ENCODE measurements around the gene ESF1. TPM values are rescaled to one million over a fixed set of nuclear protein-coding genes. Genes with fewer than 3 reads are reported as not detected.

ESF1 gene
- total and polyA plus RNA-seq, 2 of the 8 experiments (the other 6 are each of a cell fraction or from before 2014, with no cell fraction given) = 1.1 to 32.9 TPM

GRCh38 chr20:13814672-13815071 is 30.0 kb upstream of the ESF1 start:
- POLR2A ChIA-PET (ENCODE audit: partially characterized antibody) = no interaction called here
- Histone ChIP-seq H3K27me3 (replicated peaks in 1 of 4; ENCODE audit: control insufficient read depth in 3 of 4, extremely low read depth in 1 of 4, insufficient read depth in 3 of 4, low read length in 3 of 4) (no peaks in the 10 kb centered on the region), H3K27ac (ENCODE audit: low read depth, low read length) (no peak overlapping the region), H2AK5ac (ENCODE audit: low read depth, low read length) (no peak overlapping the region), H3K79me2 (ENCODE audit: control insufficient read depth in 1 of 2, insufficient read depth in 2 of 2, low read length in 2 of 2) (no peaks in the 10 kb centered on the region), H3K18ac (ENCODE audit: extremely low read depth, low read length) (no peak overlapping the region), H4K8ac (ENCODE audit: extremely low read depth, insufficient read depth, low read length) (no peak overlapping the region), H4K20me1 (replicated peaks in 1 of 2; ENCODE audit: control insufficient read depth in 1 of 2, insufficient read depth in 2 of 2, low read length in 2 of 2) (no peaks in the 10 kb centered on the region), H2BK5ac (ENCODE audit: low read depth, low read length) (no peak overlapping the region), H2BK20ac (ENCODE audit: low read length) (no peak overlapping the region), H3K23ac (ENCODE audit: insufficient read length) (no peak overlapping the region), H3K14ac (ENCODE audit: insufficient read length) (no peak overlapping the region), H3K4ac (replicated peaks; ENCODE audit: insufficient read length, low read depth, low read length) (no peak overlapping the region), H4K5ac (ENCODE audit: insufficient read length, low read depth, low read length) (no peak overlapping the region), H3K4me1 (replicated peaks in 1 of 4; ENCODE audit: control insufficient read depth in 3 of 4, insufficient read depth in 4 of 4, low read length in 3 of 4) (no peaks in the 10 kb centered on the region), H3K4me2 (ENCODE audit: insufficient read depth in 1 of 2, low read depth in 2 of 2, low read length in 2 of 2) (no peak overlapping the region), H2BK120ac (replicated peaks; ENCODE audit: low read depth, low read length) (no peak overlapping the region), H2AFZ (ENCODE audit: low read length) (no peak overlapping the region), H3K56ac (replicated peaks; ENCODE audit: insufficient read length, low read depth, low read length) (no peak overlapping the region), H3K79me1 (ENCODE audit: low read depth, low read length) (no peaks in the 10 kb centered on the region), H2BK15ac (ENCODE audit: low read length) (no peak overlapping the region), H4K91ac (replicated peaks; ENCODE audit: insufficient read length, low read length) (no peak overlapping the region), H2BK12ac (ENCODE audit: low read depth, low read length) (no peak overlapping the region), H3K9ac (replicated peaks in 1 of 4; ENCODE audit: extremely low read depth in 1 of 4, low read depth in 3 of 4, low read length in 3 of 4) (no peak overlapping the region), H3K36me3 (ENCODE audit: control insufficient read depth in 2 of 4, insufficient read depth in 4 of 4, low read length in 3 of 4) (peaks cover 15 to 67% (median 53%) of the 10 kb centered on the region in 4 experiments), H3K23me2 (ENCODE audit: low read depth, low read length) (0 out of 2 replicates have a peak, but pooled peaks cover 2% of the 10 kb centered on the region), H3K9me3 (ENCODE audit: insufficient read depth in 2 of 2, low read depth in 1 of 2, low read length in 1 of 2) (no peaks in the 10 kb centered on the region), H3K4me3 (ENCODE audit: extremely low read depth in 1 of 4, insufficient read depth in 2 of 4, low read depth in 3 of 4, low read length in 4 of 4) (no peak overlapping the region)
- DNase-seq (ENCODE audit: low read depth in 1 of 2, low spot score in 2 of 2) (no peak), FAIRE-seq (no peak)
- 90% methylated on average over 4 of the region's 4 CpGs; no CpG with 5 or more reads in 1 of the 2 experiments for WGBS, 2 experiments (ENCODE audit: extremely low coverage in 1 of 2, insufficient coverage in 1 of 2, insufficient read length in 1 of 2, insufficient replicate concordance in 2 of 2, low coverage in 1 of 2, low lambda C conversion rate in 2 of 2, missing lambda C conversion rate in 1 of 2)
- CTCF ChIA-PET (ENCODE audit: partially characterized antibody) = interaction anchor here (0.9 to 1.6 kb wide), 2 partner anchors 22 to 101 kb away, joined by 3 read pairs; no protein-coding TSS in a partner anchor
- TF ChIP-seq RBBP5 (IDR thresholded peaks at IDR 0.05; ENCODE audit: borderline replicate concordance, low read depth, low read length) (no peak), ATF3 (IDR thresholded peaks at IDR 0.05; ENCODE audit: insufficient read depth, low read depth, low read length) (no peak), NANOG (IDR thresholded peaks at IDR 0.05; ENCODE audit: insufficient read depth, low read depth, low read length, poor library complexity, severe bottlenecking) (no peak), POU5F1 (IDR thresholded peaks at IDR 0.05; ENCODE audit: low read depth, low read length) (no peak), BACH1 (IDR thresholded peaks at IDR 0.05; ENCODE audit: low read length) (no peak), NRF1 (IDR thresholded peaks at IDR 0.05; ENCODE audit: low read depth, low read length) (no peak), HDAC6 (IDR thresholded peaks at IDR 0.05; ENCODE audit: low read depth, low read length) (no peak)

Data from H1 (cell line).